ENCODE measurements around the gene ICAM3.
A peak's percentile ranks its signal among the peaks of the same experiment; 100 is the strongest.

Gene ICAM3

DNA sequence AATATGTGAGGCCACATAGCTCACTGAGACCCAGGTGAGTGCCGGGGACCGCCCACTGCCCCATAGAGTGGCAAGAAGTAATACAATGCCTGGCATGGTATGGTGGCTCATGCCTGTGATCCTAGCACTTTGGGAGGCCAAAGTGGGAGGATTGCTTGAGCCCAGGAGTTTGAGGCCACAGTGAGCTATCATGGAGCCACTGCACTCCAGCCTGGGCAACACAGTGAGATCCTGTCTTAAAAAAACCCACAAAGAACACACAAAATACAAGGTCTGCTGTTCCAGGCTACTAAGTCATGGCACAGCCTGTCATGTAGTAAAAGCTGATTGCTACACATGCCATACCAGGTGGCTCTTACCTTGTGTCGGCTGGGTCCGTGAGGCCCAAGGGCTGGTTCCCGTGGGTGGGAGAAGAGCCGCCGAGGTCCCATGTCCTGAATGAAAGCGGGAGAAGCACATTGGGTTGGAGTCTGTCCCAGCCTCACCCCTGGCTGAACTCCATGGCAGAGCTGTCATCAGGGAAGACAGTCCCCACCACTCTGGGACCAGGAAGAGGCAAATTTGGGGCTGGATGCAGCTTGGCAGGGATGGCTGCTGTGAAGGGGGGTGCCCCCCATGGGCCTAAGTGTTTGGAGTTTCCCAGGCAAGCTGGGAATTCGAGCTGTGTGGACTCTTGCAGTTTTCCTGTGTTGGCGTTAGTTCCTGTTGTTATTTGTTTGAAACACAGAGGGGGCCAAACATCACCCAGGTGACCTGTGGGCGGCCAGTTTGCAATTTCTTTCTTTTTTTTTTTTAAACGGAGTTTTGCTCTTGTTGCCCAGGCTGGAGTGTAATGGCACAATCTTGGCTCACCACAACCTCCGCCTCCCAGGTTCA, 20.4 kb downstream of the ICAM3 start:
- DNase-seq = no peak

- no peak for DNase-seq
Observed at GRCh38 chr19:10317857-10318462, 21.5 kb downstream of the ICAM3 start.

- DNase-seq = no peak
Observed at GRCh38 chr19:10317045-10317856, 22.2 kb downstream of the ICAM3 start.

DNA sequence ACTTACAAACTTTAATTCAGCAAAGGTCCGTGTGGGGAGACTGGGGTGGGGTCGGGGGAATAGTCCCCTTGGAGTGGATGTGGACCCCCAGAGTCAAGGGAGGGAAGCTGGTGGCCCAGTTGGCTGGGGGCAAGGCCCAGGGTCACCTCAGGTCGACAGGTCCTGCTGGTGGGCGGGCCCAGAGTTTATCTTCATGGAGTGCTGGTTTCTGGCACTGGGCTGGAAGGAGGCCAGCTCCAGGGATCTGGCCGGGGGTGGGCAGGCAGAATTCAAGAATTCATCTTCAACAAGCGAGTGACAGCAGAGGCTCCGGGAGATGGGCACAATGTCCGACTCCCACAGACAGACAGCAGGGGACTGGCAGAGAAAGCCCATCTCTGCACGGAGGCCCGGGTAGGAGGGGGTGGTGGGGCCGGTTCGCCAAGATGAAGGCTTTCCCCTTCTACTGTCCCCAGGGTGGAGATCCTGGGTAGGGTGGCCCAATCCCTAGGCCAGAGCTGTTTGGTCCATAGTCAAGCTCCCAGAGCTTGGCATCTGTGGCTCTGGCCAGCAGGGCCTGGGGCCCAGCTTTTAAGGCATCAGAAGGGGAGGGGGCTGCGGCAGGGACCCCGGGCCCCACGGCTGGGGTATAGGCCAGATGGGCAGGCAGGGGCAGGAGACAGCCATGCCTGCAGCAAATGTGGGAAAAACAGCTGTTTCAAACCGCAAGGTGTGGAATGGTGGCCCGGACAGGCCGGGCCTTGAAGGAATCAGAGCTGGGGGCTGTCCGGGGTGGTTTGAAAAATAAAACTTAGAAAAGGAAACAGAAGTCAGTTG, 23.0 kb downstream of the ICAM3 start:
- DNase-seq = no peak

- peak; percentile 83 for DNase-seq
Observed at GRCh38 chr19:10315335-10316214, 23.8 kb downstream of the ICAM3 start, which contains the start of gene FDX2. FDX2 (minus strand) TSS chr19:10316015; CDS start chr19:10315996, 19 bp downstream.

- DNase-seq = no peak
Observed at GRCh38 chr19:10309423-10309822, 30.0 kb downstream of the ICAM3 start, which contains the start of gene ZGLP1. ZGLP1 (minus strand) TSS chr19:10309815.

DNA sequence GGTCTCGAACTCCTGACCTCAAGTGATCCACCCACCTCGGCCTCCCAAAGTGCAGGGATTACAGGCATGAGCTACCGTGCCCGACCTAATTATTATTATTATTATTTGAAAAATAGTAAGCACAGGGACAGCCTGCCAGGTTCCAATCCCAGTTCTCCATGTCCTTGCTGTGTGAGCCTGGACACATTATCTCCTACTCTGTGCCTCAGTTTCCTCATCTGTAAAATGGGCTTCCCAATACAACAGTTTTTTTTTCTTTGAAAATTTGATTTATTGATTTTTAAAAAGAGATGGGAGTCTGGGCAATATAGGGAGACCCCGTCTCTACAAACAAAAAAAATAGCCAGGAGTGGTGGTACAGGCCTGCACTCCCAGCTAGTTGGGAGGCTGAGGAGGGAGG, 33.1 kb downstream of the ICAM3 start:
- no peak for DNase-seq

GRCh38 chr19:10305139-10305806, 34.2 kb downstream of the ICAM3 start:
- DNase-seq = no peak

- no peak for DNase-seq
Observed at GRCh38 chr19:10299545-10300458, 39.6 kb downstream of the ICAM3 start.

DNA sequence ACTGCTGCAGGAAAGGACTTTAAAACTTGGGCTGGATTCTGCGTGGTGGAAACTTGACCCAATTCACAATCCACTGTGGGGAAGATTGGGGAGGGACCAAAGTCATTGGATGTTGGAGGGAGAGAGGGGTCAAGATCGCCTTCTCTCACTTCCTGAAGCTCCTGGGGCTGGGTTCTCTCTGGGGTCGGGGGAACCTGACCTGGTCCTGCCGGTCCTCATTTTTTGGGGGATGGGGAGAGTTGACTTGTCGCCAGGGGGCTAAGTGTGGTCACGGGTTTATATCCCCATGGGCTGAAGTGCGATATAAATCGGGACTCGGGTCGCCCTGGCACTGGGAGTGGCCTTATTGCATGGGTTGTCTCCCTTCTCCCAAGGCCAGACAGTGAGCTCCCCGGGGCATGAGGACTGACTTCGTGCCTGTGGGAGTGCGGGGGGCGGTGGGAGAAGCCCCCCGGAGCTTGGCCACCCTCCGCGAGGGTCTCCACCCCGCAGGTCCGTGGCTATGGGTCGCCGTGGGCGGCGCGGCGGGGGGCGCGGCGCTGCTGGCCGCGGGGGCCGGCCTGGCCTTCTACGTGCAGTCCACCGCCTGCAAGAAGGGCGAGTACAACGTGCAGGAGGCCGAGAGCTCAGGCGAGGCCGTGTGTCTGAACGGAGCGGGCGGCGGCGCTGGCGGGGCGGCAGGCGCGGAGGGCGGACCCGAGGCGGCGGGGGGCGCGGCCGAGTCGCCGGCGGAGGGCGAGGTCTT, 43.4 kb downstream of the ICAM3 start:
- DNase-seq = no peak

DNA sequence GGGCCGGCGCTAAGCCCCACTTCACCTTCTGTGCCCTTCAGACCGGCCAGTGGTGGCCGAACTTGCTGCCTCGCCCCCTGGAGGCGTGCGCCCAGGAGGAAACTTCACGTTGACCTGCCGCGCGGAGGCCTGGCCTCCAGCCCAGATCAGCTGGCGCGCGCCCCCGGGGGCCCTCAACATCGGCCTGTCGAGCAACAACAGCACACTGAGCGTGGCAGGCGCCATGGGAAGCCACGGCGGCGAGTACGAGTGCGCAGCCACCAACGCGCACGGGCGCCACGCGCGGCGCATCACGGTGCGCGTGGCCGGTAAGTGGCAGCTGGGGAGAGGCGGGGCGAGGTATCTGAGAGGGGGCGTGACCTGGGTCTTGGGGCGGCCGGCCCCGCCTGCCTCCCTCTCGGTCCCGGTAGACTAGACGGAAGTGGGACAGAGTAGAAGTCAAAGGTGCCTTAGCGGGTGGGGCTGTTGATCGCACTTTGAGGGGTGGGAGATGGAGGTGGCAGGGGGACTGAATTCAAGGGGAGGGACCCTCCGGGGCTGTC, 44.0 kb downstream of the ICAM3 start:
- no peak for DNase-seq

DNA sequence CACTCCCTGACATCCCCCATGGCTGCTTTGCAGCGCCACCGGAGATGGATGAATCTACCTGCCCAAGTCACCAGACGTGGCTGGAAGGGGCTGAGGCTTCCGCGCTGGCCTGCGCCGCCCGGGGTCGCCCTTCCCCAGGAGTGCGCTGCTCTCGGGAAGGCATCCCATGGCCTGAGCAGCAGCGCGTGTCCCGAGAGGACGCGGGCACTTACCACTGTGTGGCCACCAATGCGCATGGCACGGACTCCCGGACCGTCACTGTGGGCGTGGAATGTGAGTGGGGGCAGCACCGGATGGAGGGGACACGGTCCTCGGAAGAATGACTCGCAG, 45.1 kb downstream of the ICAM3 start:
- DNase-seq = no peak

DNA sequence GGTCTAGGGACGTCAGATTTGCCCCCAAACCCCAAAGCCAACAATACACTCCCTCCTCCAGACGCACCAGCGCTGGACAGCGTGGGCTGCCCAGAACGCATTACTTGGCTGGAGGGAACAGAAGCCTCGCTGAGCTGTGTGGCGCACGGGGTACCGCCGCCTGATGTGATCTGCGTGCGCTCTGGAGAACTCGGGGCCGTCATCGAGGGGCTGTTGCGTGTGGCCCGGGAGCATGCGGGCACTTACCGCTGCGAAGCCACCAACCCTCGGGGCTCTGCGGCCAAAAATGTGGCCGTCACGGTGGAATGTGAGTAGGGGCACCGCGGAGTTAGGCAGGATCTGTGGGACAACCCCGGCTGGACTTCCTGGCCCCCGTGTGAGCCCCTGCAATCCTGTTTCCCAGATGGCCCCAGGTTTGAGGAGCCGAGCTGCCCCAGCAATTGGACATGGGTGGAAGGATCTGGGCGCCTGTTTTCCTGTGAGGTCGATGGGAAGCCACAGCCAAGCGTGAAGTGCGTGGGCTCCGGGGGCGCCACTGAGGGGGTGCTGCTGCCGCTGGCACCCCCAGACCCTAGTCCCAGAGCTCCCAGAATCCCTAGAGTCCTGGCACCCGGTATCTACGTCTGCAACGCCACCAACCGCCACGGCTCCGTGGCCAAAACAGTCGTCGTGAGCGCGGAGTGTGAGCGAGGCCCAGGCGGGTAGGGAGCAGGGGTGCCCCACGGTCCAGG, 45.6 kb downstream of the ICAM3 start:
- no peak for DNase-seq

GRCh38 chr19:10292789-10293636, 46.4 kb downstream of the ICAM3 start:
- DNase-seq = no peak

DNA sequence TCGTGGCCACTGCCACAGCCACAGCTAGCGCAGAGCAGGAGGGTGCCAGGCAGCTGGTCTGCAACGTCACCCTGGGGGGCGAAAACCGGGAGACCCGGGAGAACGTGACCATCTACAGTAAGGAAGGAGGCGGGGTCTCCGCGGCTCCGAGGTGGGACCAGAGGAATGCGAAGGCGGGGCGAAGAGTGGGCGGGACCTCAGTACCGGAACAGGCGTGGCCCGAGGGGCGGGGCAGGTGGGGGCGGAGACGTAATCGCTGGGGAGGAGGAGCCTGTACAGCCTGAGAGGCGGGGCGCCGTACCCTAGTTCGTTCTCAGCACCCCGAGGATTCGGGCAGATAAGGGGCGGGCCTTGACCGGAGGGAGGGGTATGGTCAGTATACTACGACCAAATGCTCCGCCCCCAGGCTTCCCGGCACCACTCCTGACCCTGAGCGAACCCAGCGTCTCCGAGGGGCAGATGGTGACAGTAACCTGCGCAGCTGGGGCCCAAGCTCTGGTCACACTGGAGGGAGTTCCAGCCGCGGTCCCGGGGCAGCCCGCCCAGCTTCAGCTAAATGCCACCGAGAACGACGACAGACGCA, 47.1 kb downstream of the ICAM3 start:
- no peak for DNase-seq

GRCh38 chr19:10291554-10292205, 47.7 kb downstream of the ICAM3 start:
- DNase-seq = no peak
